CD4-positive, alpha-beta T cell (primary cell): ENCODE measurements around the gene PPIL1. TPM values are rescaled to one million over a fixed set of nuclear protein-coding genes. Genes with fewer than 3 reads are reported as not detected.
"Not testable (repeated sequence)": the region's sequence is repeated elsewhere in the genome, so short reads cannot be mapped to it uniquely, and the experiment has no call there.

Experiments used
- ATAC-seq: fragments of 200-7000 bp; cut with Tn5 transposase; one replicate; pipeline ENCODE4 v1.10.0; 2022; ENCODE audit warnings: mild to moderate bottlenecking; ENCODE audit not compliant: poor library complexity
- CTCF ChIA-PET: fragments of 350-600 bp; sonication (Branson Sonifier 250); formaldehyde crosslinking; loops from one replicate; lab custom pipeline; 2021; ENCODE audit warnings: antibody characterized with exemption, inconsistent platforms; lab: Charles Lee
- POLR2A ChIA-PET: fragments of 350-600 bp; sonication (Branson Sonifier 250); formaldehyde crosslinking; loops from one replicate; lab custom pipeline; 2021; ENCODE audit warnings: antibody characterized with exemption, inconsistent platforms; lab: Charles Lee
- DNase-seq, 14 experiments: peaks; one replicate each; pipeline ENCODE4 v3.0.0-alpha.2; 2013 to 2020; ENCODE audit warnings: mixed read lengths in 2 of 14
- H3K27ac ChIP-seq, 2 donors: one replicate each; pipeline versions ENCODE4 v1.5.1 to v1.7.0; 2013; ENCODE audit warnings: low read length in 2 of 2, low read depth in 1 of 2, mild to moderate bottlenecking in 1 of 2
- H3K27me3 ChIP-seq, 2 experiments: 1 replicate in 1 of 2; 2 replicates in 1 of 2; pipeline versions ENCODE4 v1.6.1 to v1.7.0; 2013; ENCODE audit warnings: low read length in 2 of 2, control low read depth in 1 of 2, mild to moderate bottlenecking in 1 of 2, moderate library complexity in 1 of 2; ENCODE audit not compliant: insufficient read depth in 2 of 2, control insufficient read depth in 1 of 2
- H3K36me3 ChIP-seq: one replicate; pipeline ENCODE4 v1.6.1; 2013; ENCODE audit warnings: low read length, control low read depth; ENCODE audit not compliant: insufficient read depth
- H3K4me1 ChIP-seq: one replicate; pipeline ENCODE4 v1.6.1; 2013; ENCODE audit warnings: low read length, control low read depth; ENCODE audit not compliant: insufficient read depth
- H3K4me3 ChIP-seq: one replicate; pipeline ENCODE4 v1.5.1; 2013; ENCODE audit warnings: mild to moderate bottlenecking, low read length, moderate library complexity
- H3K9me3 ChIP-seq, 2 experiments: 1 replicate in 1 of 2; 2 replicates in 1 of 2; pipeline versions ENCODE4 v1.6.1 to v1.7.0; 2013; ENCODE audit warnings: low read length in 2 of 2, mild to moderate bottlenecking in 2 of 2, control low read depth in 1 of 2, moderate library complexity in 1 of 2; ENCODE audit not compliant: control insufficient read depth in 1 of 2, insufficient read depth in 1 of 2
- H3K27ac Mint-ChIP-seq: one replicate; pipeline ENCODE4 v1.8.0; 2020; ENCODE audit warnings: mixed read lengths
- H3K27me3 Mint-ChIP-seq: one replicate; pipeline ENCODE4 v1.8.0; 2021; ENCODE audit warnings: mixed read lengths
- H3K36me3 Mint-ChIP-seq: one replicate; pipeline ENCODE4 v1.8.0; 2021; ENCODE audit warnings: low read depth, mixed read lengths
- H3K4me1 Mint-ChIP-seq: one replicate; pipeline ENCODE4 v1.8.0; 2021; ENCODE audit warnings: low read depth, mixed read lengths
- H3K4me3 Mint-ChIP-seq: one replicate; pipeline ENCODE4 v1.8.0; 2020; ENCODE audit warnings: mild to moderate bottlenecking, mixed read lengths
- H3K9me3 Mint-ChIP-seq: one replicate; pipeline ENCODE4 v1.8.0; 2020; ENCODE audit warnings: mixed read lengths
- CTCF ChIP-seq: fragments of 200-600 bp; IDR thresholded peaks from one replicate; pipeline ENCODE4 v1.8.0; 2022; ENCODE audit warnings: antibody characterized with exemption, mild to moderate bottlenecking
- intact Hi-C, 2 experiments: fragments of 100-400 bp; cut with DNase I in 1 of 2; cut with micrococcal nuclease in 1 of 2; formaldehyde crosslinking; loops; one replicate each; pipeline versions ENCODE4 v1.15.1 to v1.9.0; 2023 to 2025; cut with DNase I, micrococcal nuclease
- total RNA-seq, 174 experiments: library from RNA in 2 of 174; stranded (reverse) in 2 of 174; gene quantifications; one replicate each; pipeline ENCODE4 v1.2.3 and lab custom pipeline; 2021 to 2026

Gene PPIL1
- total RNA-seq, 2 experiments from 2014 or later: 1.8 to 2.2 TPM

- Histone ChIP-seq H3K9me3 (no peaks in the 10 kb centered on the region), H3K4me1 (no peaks in the 10 kb centered on the region), H3K36me3 (peaks cover 62% of the 10 kb centered on the region), H3K27me3 (no peaks in the 10 kb centered on the region), H3K27ac (no peak overlapping the region), H3K4me3 (no peak overlapping the region)
- POLR2A ChIA-PET: interaction anchor here (1.4 kb wide), 1 partner anchor 10 kb away, joined by 4 read pairs; no protein-coding TSS in a partner anchor
- CTCF ChIA-PET: interaction anchor here (1.3 kb wide), 1 partner anchor 114 kb away, joined by 4 read pairs; no protein-coding TSS in a partner anchor
- H3K9me3 Mint-ChIP-seq: no peaks in the 10 kb centered on the region
- peaks cover 80% of the 10 kb centered on the region for H3K36me3 Mint-ChIP-seq
- ATAC-seq (no peak), DNase-seq (no peak)
- intact Hi-C loops: no loop called here
- H3K27ac Mint-ChIP-seq: no peak overlapping the region
- TF ChIP-seq CTCF: no peak
- peaks cover 25% of the 10 kb centered on the region for H3K4me1 Mint-ChIP-seq
- no peaks in the 10 kb centered on the region for H3K27me3 Mint-ChIP-seq
- H3K4me3 Mint-ChIP-seq: no peak overlapping the region
Measured at GRCh38 chr6:36904114-36904513, 29.5 kb upstream of the PPIL1 start.

GRCh38 chr6:36897609-36898008, 23.0 kb upstream of the PPIL1 start:
- no peaks in the 10 kb centered on the region for H3K27me3 ChIP-seq
- intact Hi-C loops: no loop called here
- DNase-seq (peak in 5 of 14 experiments; percentile 27 to 60 (median 40)), ATAC-seq (peak; percentile 71)
- no peaks in the 10 kb centered on the region for H3K9me3 Mint-ChIP-seq
- H3K27me3 Mint-ChIP-seq: no peaks in the 10 kb centered on the region
- peak; percentile 37 for TF ChIP-seq CTCF
- H3K4me3 ChIP-seq: no peak overlapping the region
- H3K27ac ChIP-seq: no peak overlapping the region
- H3K36me3 Mint-ChIP-seq: peaks cover 63% of the 10 kb centered on the region
- H3K4me3 Mint-ChIP-seq: no peak overlapping the region
- peaks cover 42% of the 10 kb centered on the region for H3K36me3 ChIP-seq
- CTCF ChIA-PET: interaction anchor here (0.6 to 1.7 kb wide), 3 partner anchors 9 to 120 kb away, joined by 3 to 6 read pairs (median 4); no protein-coding TSS in a partner anchor
- no peaks in the 10 kb centered on the region for H3K4me1 ChIP-seq
- peaks cover 16% of the 10 kb centered on the region for H3K4me1 Mint-ChIP-seq
- no peak overlapping the region for H3K27ac Mint-ChIP-seq
- POLR2A ChIA-PET: interaction anchor here (0.7 kb wide), 1 partner anchor 120 kb away, joined by 3 read pairs; no protein-coding TSS in a partner anchor
- no peaks in the 10 kb centered on the region for H3K9me3 ChIP-seq

- H3K9me3 Mint-ChIP-seq: no peaks in the 10 kb centered on the region
- intact Hi-C loops: no loop called here
- no peak for TF ChIP-seq CTCF
- Histone ChIP-seq H3K9me3 (no peaks in the 10 kb centered on the region), H3K27me3 (no peaks in the 10 kb centered on the region), H3K4me1 (no peaks in the 10 kb centered on the region), H3K36me3 (peaks cover 33% of the 10 kb centered on the region), H3K4me3 (no peak overlapping the region), H3K27ac (no peak overlapping the region)
- no peak overlapping the region for H3K4me3 Mint-ChIP-seq
- H3K36me3 Mint-ChIP-seq: peaks cover 50% of the 10 kb centered on the region
- H3K27ac Mint-ChIP-seq: no peak overlapping the region
- DNase-seq (no peak), ATAC-seq (no peak)
- H3K4me1 Mint-ChIP-seq: peaks cover 27% of the 10 kb centered on the region
- POLR2A ChIA-PET: no interaction called here
- no peaks in the 10 kb centered on the region for H3K27me3 Mint-ChIP-seq
- CTCF ChIA-PET: interaction anchor here (1.2 kb wide), 1 partner anchor 124 kb away, joined by 3 read pairs; no protein-coding TSS in a partner anchor
Measured at GRCh38 chr6:36893976-36894932, 19.7 kb upstream of the PPIL1 start.

- H3K9me3 ChIP-seq, H3K27me3 Mint-ChIP-seq, H3K27ac ChIP-seq, DNase-seq, H3K9me3 Mint-ChIP-seq, H3K4me1 ChIP-seq, ATAC-seq, intact Hi-C loops, H3K27ac Mint-ChIP-seq, H3K4me3 ChIP-seq, POLR2A ChIA-PET, H3K4me3 Mint-ChIP-seq, H3K27me3 ChIP-seq: not testable (repeated sequence)
- peaks cover 43% of the 10 kb centered on the region for H3K4me1 Mint-ChIP-seq
- H3K36me3 Mint-ChIP-seq: peaks cover 31% of the 10 kb centered on the region
- CTCF ChIA-PET: interaction anchor here (0.9 kb wide), 1 partner anchor 127 kb away, joined by 3 read pairs; no protein-coding TSS in a partner anchor
- H3K36me3 ChIP-seq: peaks cover 25% of the 10 kb centered on the region
Measured at GRCh38 chr6:36891153-36891552, 16.6 kb upstream of the PPIL1 start.
